Prostate gland (tissue), 2 donors: Measurements from ENCODE around the gene OR2C1.

ENCODE experiments used
- POLR2A ChIP-seq: fragments of 450-650 bp; IDR thresholded peaks from one replicate; pipeline ENCODE4 v1.6.1; 2016; ENCODE audit warnings: antibody characterized with exemption, mild to moderate bottlenecking
- POLR2AphosphoS5 ChIP-seq: sonication (generic); formaldehyde crosslinking; IDR thresholded peaks from one replicate; pipeline ENCODE4 v1.6.1; 2017; ENCODE audit warnings: antibody characterized with exemption
- TF ChIP-seq, protein P1 (sequence below), 4 experiments: fragments of 200-600 bp in 2 of 4; fragments of 450-650 bp in 2 of 4; sonication (generic) in 2 of 4; IDR thresholded peaks; 1 replicate in 3 of 4; 2 replicates in 1 of 4; pipeline ENCODE4 v1.5.1; 2016 to 2019; ENCODE audit warnings: antibody characterized with exemption in 4 of 4, mild to moderate bottlenecking in 2 of 4, moderate library complexity in 2 of 4

DNA sequence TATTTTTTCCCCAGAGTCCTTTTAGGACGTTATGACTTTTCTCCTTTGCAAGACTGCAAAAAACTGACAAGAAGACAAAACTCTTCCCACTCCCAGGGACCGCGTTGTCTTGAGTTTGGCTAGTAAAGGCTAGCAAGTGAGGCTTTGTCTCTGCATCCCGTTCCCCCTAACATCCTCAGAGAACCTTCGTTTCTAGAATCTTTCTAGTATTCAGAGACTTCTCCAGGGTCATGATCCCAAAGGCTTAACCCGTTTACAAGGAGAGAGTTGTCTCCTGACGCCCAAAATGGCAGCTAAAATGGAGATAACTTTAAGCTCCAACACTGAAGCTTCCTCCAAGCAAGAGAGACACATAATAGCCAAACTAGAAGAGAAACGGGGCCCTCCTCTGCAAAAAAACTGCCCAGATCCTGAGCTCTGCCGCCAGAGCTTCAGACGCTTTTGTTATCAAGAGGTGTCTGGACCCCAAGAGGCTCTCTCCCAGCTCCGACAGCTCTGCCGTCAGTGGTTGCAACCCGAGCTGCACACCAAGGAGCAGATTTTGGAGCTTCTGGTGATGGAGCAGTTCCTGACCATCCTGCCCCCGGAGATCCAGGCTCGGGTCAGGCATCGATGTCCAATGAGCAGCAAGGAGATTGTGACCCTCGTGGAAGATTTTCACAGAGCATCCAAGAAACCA is 46.2 kb downstream of the OR2C1 start:
- TF ChIP-seq, protein P1, sequence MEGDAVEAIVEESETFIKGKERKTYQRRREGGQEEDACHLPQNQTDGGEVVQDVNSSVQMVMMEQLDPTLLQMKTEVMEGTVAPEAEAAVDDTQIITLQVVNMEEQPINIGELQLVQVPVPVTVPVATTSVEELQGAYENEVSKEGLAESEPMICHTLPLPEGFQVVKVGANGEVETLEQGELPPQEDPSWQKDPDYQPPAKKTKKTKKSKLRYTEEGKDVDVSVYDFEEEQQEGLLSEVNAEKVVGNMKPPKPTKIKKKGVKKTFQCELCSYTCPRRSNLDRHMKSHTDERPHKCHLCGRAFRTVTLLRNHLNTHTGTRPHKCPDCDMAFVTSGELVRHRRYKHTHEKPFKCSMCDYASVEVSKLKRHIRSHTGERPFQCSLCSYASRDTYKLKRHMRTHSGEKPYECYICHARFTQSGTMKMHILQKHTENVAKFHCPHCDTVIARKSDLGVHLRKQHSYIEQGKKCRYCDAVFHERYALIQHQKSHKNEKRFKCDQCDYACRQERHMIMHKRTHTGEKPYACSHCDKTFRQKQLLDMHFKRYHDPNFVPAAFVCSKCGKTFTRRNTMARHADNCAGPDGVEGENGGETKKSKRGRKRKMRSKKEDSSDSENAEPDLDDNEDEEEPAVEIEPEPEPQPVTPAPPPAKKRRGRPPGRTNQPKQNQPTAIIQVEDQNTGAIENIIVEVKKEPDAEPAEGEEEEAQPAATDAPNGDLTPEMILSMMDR (IDR thresholded peaks at IDR 0.05): no peak
- TF ChIP-seq POLR2AphosphoS5 (no peak), POLR2A (no peak)
